HG03095 (cell line): ENCODE results near the gene PLEKHA6.

Experiments
- ATAC-seq: cut with Tn5 transposase; IDR thresholded peaks from one replicate; pipeline ENCODE4 v1.9.1; 2021; ENCODE audit warnings: moderate library complexity; ENCODE audit not compliant: unreplicated experiment

PLEKHA6 gene

GRCh38 chr1:204196068-204196795, 163.5 kb downstream of the PLEKHA6 start, which contains the start of gene KISS1:
KISS1 (minus strand) TSS chr1:204196491; CDS start chr1:204192876, 3,615 bp downstream.
- no peak for ATAC-seq

DNA sequence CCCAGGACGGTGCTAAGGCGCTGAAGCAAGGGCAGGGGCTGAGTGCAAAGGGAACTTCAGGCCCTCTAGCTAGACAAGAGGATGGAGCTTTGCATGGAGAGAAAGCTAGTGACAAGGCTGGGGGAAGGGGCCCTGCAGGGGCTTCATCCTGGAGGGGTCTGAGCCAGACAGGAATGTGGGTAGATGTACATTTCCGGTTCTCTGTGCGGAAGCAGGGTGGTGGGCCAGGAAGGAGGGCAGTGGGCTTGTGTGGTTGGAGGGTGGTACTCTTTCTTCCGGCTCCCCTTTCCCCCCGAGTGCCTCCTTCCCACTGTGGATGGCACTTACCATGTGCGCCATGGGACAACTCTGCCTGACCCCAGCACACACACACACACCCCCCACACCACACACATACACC, 165.0 kb downstream of the PLEKHA6 start:
- ATAC-seq = no peak

DNA sequence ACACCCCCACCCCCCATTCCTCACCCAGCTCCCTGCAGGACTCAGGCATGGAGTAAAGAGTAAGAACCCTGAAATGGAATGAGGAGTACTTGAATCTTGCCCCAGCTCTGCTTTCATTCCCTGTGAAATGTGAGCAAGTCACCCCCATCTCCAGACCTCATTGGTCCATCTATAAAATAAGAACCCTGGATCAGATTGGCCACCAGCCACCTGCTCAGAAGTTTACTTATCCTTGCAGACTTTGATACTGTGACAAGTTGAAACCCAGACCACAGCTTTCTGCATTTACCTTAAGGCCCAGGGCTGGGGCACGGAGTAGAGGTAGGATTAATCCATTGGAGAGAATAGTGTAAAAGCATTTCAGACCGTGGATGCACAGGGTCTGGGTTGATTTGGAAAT, 165.6 kb downstream of the PLEKHA6 start:
- no peak for ATAC-seq

- no peak for ATAC-seq
These were observed 167.0 kb downstream of the PLEKHA6 start for GRCh38 chr1:204192589-204193352.

- ATAC-seq = no peak
These were observed 167.7 kb downstream of the PLEKHA6 start for GRCh38 chr1:204192046-204192445.

DNA sequence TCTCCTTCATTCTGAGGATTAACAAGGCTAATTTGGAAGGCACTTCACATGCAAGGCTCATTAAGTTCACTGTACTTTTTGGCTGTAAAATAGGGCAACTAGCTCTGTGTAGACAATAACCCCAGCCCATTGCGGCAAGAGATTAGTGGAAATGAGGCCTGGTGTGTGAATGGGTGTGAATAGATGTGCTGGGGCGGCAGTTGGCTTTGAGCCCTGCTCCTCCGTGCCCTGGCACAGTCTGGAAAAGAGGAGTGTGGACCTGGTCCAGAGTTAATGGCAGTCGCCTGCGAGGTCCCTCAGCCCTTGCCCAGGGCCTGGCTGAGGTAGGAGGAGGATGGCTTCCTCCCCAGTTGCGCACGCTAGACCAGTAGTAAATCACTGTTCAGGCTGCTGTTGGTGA, 168.3 kb downstream of the PLEKHA6 start:
- ATAC-seq = no peak

- ATAC-seq = no peak
These were observed 169.2 kb downstream of the PLEKHA6 start for GRCh38 chr1:204190212-204191211.

DNA sequence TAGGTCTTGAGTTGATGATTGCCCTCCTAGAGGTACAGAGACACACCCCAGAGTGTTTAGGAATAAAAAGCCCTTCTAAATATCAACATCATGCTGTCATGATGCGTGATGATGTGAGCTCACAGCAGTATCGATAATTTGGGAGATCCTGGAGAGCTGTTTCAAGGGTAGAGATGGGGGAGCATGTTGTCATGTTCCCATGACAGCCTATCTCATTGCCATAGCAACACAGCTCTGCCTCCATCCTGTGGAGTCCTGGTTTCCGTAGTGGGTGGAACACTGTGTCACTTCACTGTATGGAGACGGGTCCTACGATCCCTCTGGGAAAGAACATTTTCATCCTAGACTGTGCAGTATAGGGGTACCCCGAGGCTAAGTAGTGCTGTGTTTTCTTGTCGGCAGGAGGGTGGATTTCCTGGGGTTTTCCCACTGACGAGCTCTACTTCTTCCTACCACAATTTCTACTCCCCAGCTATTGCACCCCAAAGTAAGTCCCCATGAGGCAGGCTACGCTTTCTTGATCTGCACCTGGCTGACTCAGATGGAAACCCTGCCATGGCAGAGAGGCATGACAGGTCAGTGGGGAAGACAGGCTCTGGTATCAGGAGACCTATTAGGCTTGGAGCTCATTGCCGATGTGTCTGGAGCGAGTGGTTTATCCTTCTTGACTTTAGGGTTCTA, 170.6 kb downstream of the PLEKHA6 start:
- no peak for ATAC-seq

GRCh38 chr1:204186597-204186996, 173.1 kb downstream of the PLEKHA6 start:
- no peak for ATAC-seq

DNA sequence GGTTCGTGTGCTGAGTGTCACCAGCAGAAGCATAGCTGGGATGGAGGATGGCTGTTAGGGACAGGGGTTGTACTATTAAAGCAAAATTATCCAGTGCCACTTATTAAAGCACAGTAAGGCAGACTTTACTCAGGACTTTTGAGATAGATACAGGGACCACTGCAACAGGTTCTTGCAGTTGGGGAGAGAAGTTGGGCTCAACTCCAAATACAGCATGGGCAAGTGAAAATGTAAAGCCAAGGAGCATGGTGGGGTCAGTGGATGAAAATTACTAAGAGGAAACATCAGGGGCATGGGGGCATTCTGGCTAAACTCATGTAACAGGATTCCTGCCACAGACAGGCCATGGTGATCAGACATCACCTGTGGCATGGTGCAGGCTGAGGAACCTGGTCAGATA, 178.6 kb downstream of the PLEKHA6 start:
- no peak for ATAC-seq

- ATAC-seq = no peak
These were observed 179.6 kb downstream of the PLEKHA6 start for GRCh38 chr1:204180133-204180532.

GRCh38 chr1:204178487-204179281, 181.0 kb downstream of the PLEKHA6 start:
- ATAC-seq = no peak

- no peak for ATAC-seq
These were observed 182.6 kb downstream of the PLEKHA6 start for GRCh38 chr1:204177133-204177532.

GRCh38 chr1:204176049-204176448, 183.7 kb downstream of the PLEKHA6 start:
- no peak for ATAC-seq

DNA sequence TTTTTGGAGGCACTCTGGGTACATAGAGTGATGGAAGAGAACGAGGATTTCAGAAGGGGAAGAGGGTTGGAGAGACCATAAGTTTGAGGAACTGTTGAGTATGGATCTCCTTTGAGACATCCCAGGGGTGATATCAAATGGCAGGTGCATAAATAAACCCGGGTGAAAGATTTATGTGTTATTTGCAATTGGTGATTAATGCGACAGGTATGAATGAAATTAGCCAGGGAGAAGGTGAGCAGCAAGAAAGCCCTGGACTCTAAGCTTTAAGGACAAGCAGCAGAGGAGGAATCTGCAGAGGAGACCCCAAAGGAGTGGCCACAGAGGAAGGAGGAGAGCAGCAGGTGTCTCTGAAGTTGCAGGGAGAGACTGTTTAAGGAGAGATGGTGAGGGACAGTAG, 184.8 kb downstream of the PLEKHA6 start:
- no peak for ATAC-seq

- ATAC-seq = no peak
These were observed 187.2 kb downstream of the PLEKHA6 start for GRCh38 chr1:204172404-204173029.

DNA sequence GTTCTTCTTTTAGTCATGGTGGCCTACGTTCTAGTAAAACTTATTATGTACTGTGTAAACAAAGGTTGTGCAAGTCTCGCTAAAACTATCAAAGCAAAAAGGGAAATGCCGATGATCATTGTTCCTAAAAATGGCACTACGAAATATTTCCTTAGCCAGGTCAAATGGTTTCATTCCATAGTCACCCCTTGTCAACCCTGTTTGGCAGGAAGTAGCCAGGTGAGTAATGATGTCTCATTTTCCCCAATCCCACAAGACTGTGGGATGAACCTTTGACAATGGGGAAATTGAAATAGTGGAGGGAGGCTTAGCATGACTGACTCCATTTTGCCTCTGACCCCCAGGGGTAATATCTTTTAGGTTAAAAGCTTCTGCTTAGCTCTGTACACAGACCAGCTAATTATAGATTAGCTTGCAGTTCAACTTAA, 188.0 kb downstream of the PLEKHA6 start:
- ATAC-seq = no peak

DNA sequence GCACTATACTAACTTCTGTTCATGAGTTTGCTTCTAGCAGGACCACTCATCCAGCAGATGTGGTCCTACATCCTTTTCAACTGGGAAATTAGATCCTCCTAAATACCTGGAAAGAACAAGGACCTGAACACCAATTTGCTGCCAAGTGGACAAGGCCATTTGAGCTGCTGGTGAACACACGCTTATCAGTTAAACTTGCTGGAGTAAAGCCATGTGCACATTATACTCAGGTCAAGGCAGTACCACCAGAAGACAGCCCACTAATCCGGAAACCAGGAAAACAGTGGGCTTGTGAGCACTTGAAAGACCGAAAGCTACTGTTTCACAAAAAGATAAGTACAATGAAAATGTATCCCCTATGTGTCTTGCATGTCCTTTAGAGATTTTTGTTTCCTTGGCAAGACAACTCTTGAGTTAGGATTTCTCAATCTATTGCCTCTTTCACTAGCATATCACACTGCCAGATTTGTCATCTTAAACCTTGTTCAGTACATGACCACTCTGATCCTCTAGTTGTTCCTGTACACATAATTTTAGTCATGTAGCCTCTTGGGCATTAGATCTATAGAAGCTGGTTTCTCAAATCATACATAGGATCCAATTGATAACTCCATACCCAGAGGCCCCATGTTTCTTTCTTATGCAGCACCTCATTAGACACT, 189.1 kb downstream of the PLEKHA6 start:
- ATAC-seq = no peak

- ATAC-seq = no peak
These were observed 189.9 kb downstream of the PLEKHA6 start for GRCh38 chr1:204169858-204170257.
